ENCODE data around the gene REXO1.

Gene REXO1

GRCh38 chr19:1884719-1885334 lies 36.5 kb upstream of the REXO1 start:
- peak overlapping the region; percentile 25; the same call in 1 of the 2 replicates for H2AFZ ChIP-seq (ENCODE audit: low read length)
- no peak overlapping the region for H3K27ac ChIP-seq (ENCODE audit: low read length)
- peak overlapping the region; percentile 89 for H3K9ac ChIP-seq (ENCODE audit: low read length)
- H3K9me3 ChIP-seq (replicated peaks; ENCODE audit: insufficient read depth, low read length) = no peaks in the 10 kb centered on the region
- H3K79me2 ChIP-seq (ENCODE audit: low read length) = peaks cover 46% of the 10 kb centered on the region
- no peaks in the 10 kb centered on the region for H3K36me3 ChIP-seq (replicated peaks; ENCODE audit: insufficient read depth, low read length)
- H3F3A ChIP-seq (ENCODE audit: insufficient read depth, low read length) = no peaks in the 10 kb centered on the region
- H3K4me1 ChIP-seq (ENCODE audit: low read length) = peaks cover 10% of the 10 kb centered on the region
- H3K9me2 ChIP-seq (replicated peaks; ENCODE audit: insufficient read depth, low read length) = no peaks in the 10 kb centered on the region
- TF ChIP-seq CTCF (IDR thresholded peaks at IDR 0.05; ENCODE audit: low read length) = no peak
- no peak for TF ChIP-seq EZH2phosphoT487 (IDR thresholded peaks at IDR 0.05; ENCODE audit: low read length)
- TF ChIP-seq EZH2 (optimal IDR thresholded peaks at IDR 0.05; ENCODE audit: low read depth, low read length) = no peak
- H3K4me2 ChIP-seq (ENCODE audit: low read depth, low read length) = peak overlapping the region; percentile 93
- H3K27me3 ChIP-seq (replicated peaks; ENCODE audit: insufficient read depth, low read length) = no peaks in the 10 kb centered on the region
- DNase-seq = no peak
- 0 out of 2 replicates have a peak, but pooled peaks cover 6% of the 10 kb centered on the region for H4K20me1 ChIP-seq (ENCODE audit: insufficient read depth, low read length)
- H3K4me3 ChIP-seq (ENCODE audit: low read length) = peak overlapping the region; percentile 97

GRCh38 chr19:1884291-1884718 lies 36.0 kb upstream of the REXO1 start:
- no peaks in the 10 kb centered on the region for H3K36me3 ChIP-seq (replicated peaks; ENCODE audit: insufficient read depth, low read length)
- no peak overlapping the region for H2AFZ ChIP-seq (ENCODE audit: low read length)
- no peaks in the 10 kb centered on the region for H3K27me3 ChIP-seq (replicated peaks; ENCODE audit: insufficient read depth, low read length)
- H3K9me3 ChIP-seq (replicated peaks; ENCODE audit: insufficient read depth, low read length) = no peaks in the 10 kb centered on the region
- H3F3A ChIP-seq (ENCODE audit: insufficient read depth, low read length) = no peaks in the 10 kb centered on the region
- H4K20me1 ChIP-seq (ENCODE audit: insufficient read depth, low read length) = 0 out of 2 replicates have a peak, but pooled peaks cover 6% of the 10 kb centered on the region
- peak overlapping the region; percentile 93 for H3K4me2 ChIP-seq (ENCODE audit: low read depth, low read length)
- no peaks in the 10 kb centered on the region for H3K9me2 ChIP-seq (replicated peaks; ENCODE audit: insufficient read depth, low read length)
- H3K27ac ChIP-seq (ENCODE audit: low read length) = no peak overlapping the region
- peak overlapping the region; percentile 97 for H3K4me3 ChIP-seq (ENCODE audit: low read length)
- H3K79me2 ChIP-seq (ENCODE audit: low read length) = peaks cover 46% of the 10 kb centered on the region
- no peak for TF ChIP-seq EZH2 (optimal IDR thresholded peaks at IDR 0.05; ENCODE audit: low read depth, low read length)
- no peak for TF ChIP-seq EZH2phosphoT487 (IDR thresholded peaks at IDR 0.05; ENCODE audit: low read length)
- TF ChIP-seq CTCF (IDR thresholded peaks at IDR 0.05; ENCODE audit: low read length) = no peak
- peak; percentile 35 for DNase-seq
- peaks cover 10% of the 10 kb centered on the region for H3K4me1 ChIP-seq (ENCODE audit: low read length)
- peak overlapping the region; percentile 89 for H3K9ac ChIP-seq (ENCODE audit: low read length)

GRCh38 chr19:1883784-1884183 lies 35.5 kb upstream of the REXO1 start:
- Histone ChIP-seq H3K4me2 (ENCODE audit: low read depth, low read length) (peak overlapping the region; percentile 93), H3K9ac (ENCODE audit: low read length) (peak overlapping the region; percentile 89; the same call in 1 of the 2 replicates), H3K27ac (ENCODE audit: low read length) (no peak overlapping the region), H3F3A (ENCODE audit: insufficient read depth, low read length) (no peaks in the 10 kb centered on the region), H4K20me1 (ENCODE audit: insufficient read depth, low read length) (0 out of 2 replicates have a peak, but pooled peaks cover 6% of the 10 kb centered on the region), H3K9me3 (replicated peaks; ENCODE audit: insufficient read depth, low read length) (no peaks in the 10 kb centered on the region), H3K79me2 (ENCODE audit: low read length) (peaks cover 46% of the 10 kb centered on the region), H3K27me3 (replicated peaks; ENCODE audit: insufficient read depth, low read length) (no peaks in the 10 kb centered on the region), H3K36me3 (replicated peaks; ENCODE audit: insufficient read depth, low read length) (no peaks in the 10 kb centered on the region), H2AFZ (ENCODE audit: low read length) (no peak overlapping the region), H3K4me1 (ENCODE audit: low read length) (peaks cover 10% of the 10 kb centered on the region), H3K4me3 (ENCODE audit: low read length) (peak overlapping the region; percentile 97), H3K9me2 (replicated peaks; ENCODE audit: insufficient read depth, low read length) (no peaks in the 10 kb centered on the region)
- DNase-seq = no peak
- TF ChIP-seq EZH2phosphoT487 (IDR thresholded peaks at IDR 0.05; ENCODE audit: low read length) (no peak), CTCF (IDR thresholded peaks at IDR 0.05; ENCODE audit: low read length) (no peak), EZH2 (optimal IDR thresholded peaks at IDR 0.05; ENCODE audit: low read depth, low read length) (no peak)

Measured in MM.1S (cell line).